Measurements from ENCODE around the gene PHACTR4. TPM values are rescaled to one million over a fixed set of nuclear protein-coding genes. Genes with fewer than 3 reads are reported as not detected.

PHACTR4 gene
- total and polyA plus RNA-seq, 9 of the 15 experiments (the other 6 are each of a cell fraction or from before 2014, with no cell fraction given): 6.4 to 43.6 (median 14.2) TPM

DNA sequence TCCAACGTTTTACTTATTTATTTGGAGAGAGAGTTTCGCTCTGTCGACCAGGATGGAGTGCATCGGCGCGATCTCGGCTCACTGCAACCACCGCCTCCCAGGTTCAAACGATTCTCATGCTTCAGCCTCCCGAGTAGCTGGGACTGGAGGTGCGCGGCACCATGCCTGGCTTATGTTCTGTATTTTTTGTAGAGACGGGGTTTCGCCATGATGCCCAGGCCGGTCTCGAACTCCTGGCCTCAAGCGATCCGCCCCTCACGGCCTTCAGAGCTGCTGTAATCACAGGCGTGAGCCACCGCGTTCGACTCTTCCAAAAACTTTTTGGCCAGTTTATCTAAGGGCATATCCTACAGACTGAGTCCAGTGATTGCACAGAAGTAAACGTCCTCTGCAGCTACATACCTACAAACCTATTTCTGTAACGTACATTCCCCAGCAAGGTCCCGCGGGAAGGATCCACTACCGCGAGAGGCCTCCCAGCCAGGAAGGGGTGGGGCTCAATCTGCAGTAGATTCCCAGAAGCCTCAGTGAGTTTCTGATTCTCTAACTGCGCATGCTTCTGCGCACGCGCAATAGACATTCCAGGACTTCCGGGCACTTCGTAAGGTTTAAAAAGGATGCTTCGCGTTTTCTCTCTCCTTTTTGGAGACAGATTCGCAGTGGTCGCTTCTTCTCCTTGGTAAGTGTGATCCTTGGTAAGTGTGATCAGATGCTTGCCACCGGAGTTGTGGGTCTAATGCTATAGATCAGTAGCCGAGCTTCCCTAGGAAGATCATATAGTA lies 136.1 kb downstream of the PHACTR4 start, which contains the start of gene RCC1 (continued):
- TF ChIP-seq ZNF146 (CRISPR knock-in tag; IDR thresholded peaks at IDR 0.05; ENCODE audit: unreplicated experiment) (no peak), NFE2 (IDR thresholded peaks at IDR 0.05; ENCODE audit: low read depth) (no peak; the same call in 1 of the 2 replicates), SRSF3 (IDR thresholded peaks at IDR 0.05; ENCODE audit: insufficient read depth, low read length) (no peak), SREBF2 (CRISPR knock-in tag; IDR thresholded peaks at IDR 0.05) (0 out of 2 replicates have a peak, but pooled peaks have one; percentile 15), HINFP (tag; conservative IDR thresholded peaks at IDR 0.05; ENCODE audit: low read depth) (no peak), NCOA6 (IDR thresholded peaks at IDR 0.05) (no peak), CHCHD3 (CRISPR knock-in tag; IDR thresholded peaks at IDR 0.05) (peak; percentile 96), ZNF140 (CRISPR knock-in tag; IDR thresholded peaks at IDR 0.05) (no peak), PTRF (tag; IDR thresholded peaks at IDR 0.05) (0 out of 2 replicates have a peak, but pooled peaks have one; percentile 17), FOXJ2 (tag; IDR thresholded peaks at IDR 0.05) (no peak), PML (IDR thresholded peaks at IDR 0.05; ENCODE audit: low read length) (peak; percentile 99), NR4A1 (CRISPR knock-in tag; IDR thresholded peaks at IDR 0.05) (peak; percentile 75; the same call in 1 of the 2 replicates), NR4A1 (tag; IDR thresholded peaks at IDR 0.05) (peak; percentile 50; the same call in 1 of the 2 replicates), EHMT2 (IDR thresholded peaks at IDR 0.05) (no peak), SP1 (CRISPR knock-in tag; IDR thresholded peaks at IDR 0.05) (peak; percentile 78), SUPT5H (IDR thresholded peaks at IDR 0.05) (peak; percentile 100), SIRT6 (IDR thresholded peaks at IDR 0.05; ENCODE audit: low read depth, low read length) (no peak), AFF4 (CRISPR knock-in tag; IDR thresholded peaks at IDR 0.05) (peak; percentile 99)
- TF ChIP-seq, protein P1, sequence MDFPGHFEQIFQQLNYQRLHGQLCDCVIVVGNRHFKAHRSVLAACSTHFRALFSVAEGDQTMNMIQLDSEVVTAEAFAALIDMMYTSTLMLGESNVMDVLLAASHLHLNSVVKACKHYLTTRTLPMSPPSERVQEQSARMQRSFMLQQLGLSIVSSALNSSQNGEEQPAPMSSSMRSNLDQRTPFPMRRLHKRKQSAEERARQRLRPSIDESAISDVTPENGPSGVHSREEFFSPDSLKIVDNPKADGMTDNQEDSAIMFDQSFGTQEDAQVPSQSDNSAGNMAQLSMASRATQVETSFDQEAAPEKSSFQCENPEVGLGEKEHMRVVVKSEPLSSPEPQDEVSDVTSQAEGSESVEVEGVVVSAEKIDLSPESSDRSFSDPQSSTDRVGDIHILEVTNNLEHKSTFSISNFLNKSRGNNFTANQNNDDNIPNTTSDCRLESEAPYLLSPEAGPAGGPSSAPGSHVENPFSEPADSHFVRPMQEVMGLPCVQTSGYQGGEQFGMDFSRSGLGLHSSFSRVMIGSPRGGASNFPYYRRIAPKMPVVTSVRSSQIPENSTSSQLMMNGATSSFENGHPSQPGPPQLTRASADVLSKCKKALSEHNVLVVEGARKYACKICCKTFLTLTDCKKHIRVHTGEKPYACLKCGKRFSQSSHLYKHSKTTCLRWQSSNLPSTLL (IDR thresholded peaks at IDR 0.05): no peak

All from K562 (cell line).